DND-41 (cell line): ENCODE data around the gene KCNT1.
A peak's percentile ranks its signal among the peaks of the same experiment; 100 is the strongest.

Source experiments
- ATAC-seq: fragments of 200-7000 bp; cut with Tn5 transposase; 3 replicates; pipeline ENCODE4 v1.9.1; 2021; ENCODE audit warnings: low read depth; ENCODE audit not compliant: insufficient read depth
- DNase-seq: peaks from one replicate; pipeline ENCODE4 v3.0.0-alpha.2; 2020
- H2AFZ ChIP-seq: 2 replicates; pipeline ENCODE4 v1.6.0; 2012; ENCODE audit warnings: low read depth, low read length
- H3K27ac ChIP-seq: 2 replicates; pipeline ENCODE4 v1.5.1; 2012; ENCODE audit warnings: low read length, inconsistent platforms
- H3K27me3 ChIP-seq: fragments of 200-600 bp; sonication (generic); 2 replicates; pipeline ENCODE4 v1.6.0; 2012; ENCODE audit warnings: low read length, mild to moderate bottlenecking, inconsistent platforms; ENCODE audit not compliant: insufficient read depth, poor library complexity
- H3K36me3 ChIP-seq: 2 replicates; pipeline ENCODE4 v1.5.1; 2012; ENCODE audit warnings: low read length, inconsistent platforms; ENCODE audit not compliant: insufficient read depth
- H3K4me1 ChIP-seq: 2 replicates; pipeline ENCODE4 v1.5.1; 2012; ENCODE audit warnings: mild to moderate bottlenecking, low read length; ENCODE audit not compliant: insufficient read depth
- H3K4me2 ChIP-seq: 2 replicates; pipeline ENCODE4 v1.6.0; 2012; ENCODE audit warnings: mild to moderate bottlenecking, moderate library complexity, low read length, inconsistent platforms; ENCODE audit not compliant: insufficient read depth
- H3K4me3 ChIP-seq, 2 experiments: fragments of 200-600 bp in 1 of 2; shearing (Covaris generic) in 1 of 2; 2 replicates each; pipeline ENCODE4 v1.5.1; 2012 to 2016; ENCODE audit warnings: inconsistent platforms in 2 of 2, low read length in 2 of 2, mild to moderate bottlenecking in 2 of 2, low read depth in 1 of 2, moderate library complexity in 1 of 2
- H3K79me2 ChIP-seq: 2 replicates; pipeline ENCODE4 v1.6.0; 2012; ENCODE audit warnings: low read length, inconsistent platforms; ENCODE audit not compliant: insufficient read depth
- H3K9ac ChIP-seq: 2 replicates; pipeline ENCODE4 v1.6.0; 2012; ENCODE audit warnings: low read depth, mild to moderate bottlenecking, inconsistent platforms, low read length, moderate library complexity
- H3K9me3 ChIP-seq: 2 replicates; pipeline ENCODE4 v1.5.1; 2012; ENCODE audit warnings: low read length, moderate library complexity, mild to moderate bottlenecking, inconsistent platforms; ENCODE audit not compliant: insufficient read depth, severe bottlenecking
- H4K20me1 ChIP-seq: 2 replicates; pipeline ENCODE4 v1.6.0; 2012; ENCODE audit warnings: low read length; ENCODE audit not compliant: insufficient read depth
- CTCF ChIP-seq: IDR thresholded peaks from 2 replicates; pipeline ENCODE4 v1.5.1; 2012; ENCODE audit warnings: borderline replicate concordance, low read length, moderate library complexity, mild to moderate bottlenecking; ENCODE audit not compliant: poor library complexity, severe bottlenecking; ENCODE audit errors: extremely low read depth
- EZH2 ChIP-seq: IDR thresholded peaks from 3 replicates; pipeline ENCODE4 v1.6.1; 2012; ENCODE audit warnings: borderline replicate concordance, low read depth, mild to moderate bottlenecking, moderate library complexity, low read length, inconsistent platforms; ENCODE audit not compliant: severe bottlenecking

KCNT1 gene

DNA sequence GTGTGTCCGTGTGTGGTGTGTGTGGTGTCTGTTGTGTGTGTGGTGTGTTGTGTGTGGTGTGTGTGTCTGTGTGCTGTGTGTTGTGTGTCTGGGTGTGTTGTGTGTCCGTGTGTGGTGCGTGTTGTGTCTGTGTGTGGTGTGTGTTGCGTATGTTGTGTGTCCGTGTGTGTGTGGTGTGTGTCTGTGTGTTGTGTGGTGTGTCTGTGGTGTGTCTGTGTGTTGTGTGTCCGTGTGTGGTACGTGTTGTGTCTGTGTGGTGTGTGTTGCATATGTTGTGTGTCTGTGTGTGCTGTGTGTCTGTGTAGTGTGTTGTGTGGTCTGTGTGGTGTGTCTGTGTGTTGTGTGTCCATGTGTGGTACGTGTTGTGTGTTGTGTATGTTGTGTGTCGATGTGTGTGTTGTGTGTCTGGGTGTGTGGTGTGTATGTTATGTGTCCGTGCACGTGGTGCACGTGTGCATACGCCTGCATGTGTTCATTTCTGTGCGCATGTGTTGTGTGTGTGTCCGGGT, 72.3 kb downstream of the KCNT1 start:
- Histone ChIP-seq H3K4me2 (no peak overlapping the region), H3K79me2 (no peaks in the 10 kb centered on the region), H4K20me1 (no peaks in the 10 kb centered on the region; the same call in 1 of the 2 replicates), H3K4me3 (no peak overlapping the region), H3K9me3 (no peaks in the 10 kb centered on the region), H3K27ac (no peak overlapping the region), H3K36me3 (no peaks in the 10 kb centered on the region), H3K27me3 (no peaks in the 10 kb centered on the region), H2AFZ (no peak overlapping the region), H3K9ac (no peak overlapping the region), H3K4me1 (no peaks in the 10 kb centered on the region)
- TF ChIP-seq CTCF (no peak), EZH2 (no peak)
- ATAC-seq = no peak
- DNase-seq = no peak

GRCh38 chr9:135774794-135775525, 73.0 kb downstream of the KCNT1 start:
- TF ChIP-seq EZH2 (no peak), CTCF (no peak)
- Histone ChIP-seq H3K79me2 (no peaks in the 10 kb centered on the region), H3K36me3 (no peaks in the 10 kb centered on the region), H3K4me2 (no peak overlapping the region), H3K4me3 (no peak overlapping the region), H3K9me3 (no peaks in the 10 kb centered on the region), H4K20me1 (no peaks in the 10 kb centered on the region; the same call in 1 of the 2 replicates), H3K4me1 (no peaks in the 10 kb centered on the region), H3K9ac (no peak overlapping the region), H3K27me3 (no peaks in the 10 kb centered on the region), H2AFZ (no peak overlapping the region), H3K27ac (no peak overlapping the region)
- peak; percentile 24; the same call in 1 of the 3 replicates for ATAC-seq
- DNase-seq = no peak

DNA sequence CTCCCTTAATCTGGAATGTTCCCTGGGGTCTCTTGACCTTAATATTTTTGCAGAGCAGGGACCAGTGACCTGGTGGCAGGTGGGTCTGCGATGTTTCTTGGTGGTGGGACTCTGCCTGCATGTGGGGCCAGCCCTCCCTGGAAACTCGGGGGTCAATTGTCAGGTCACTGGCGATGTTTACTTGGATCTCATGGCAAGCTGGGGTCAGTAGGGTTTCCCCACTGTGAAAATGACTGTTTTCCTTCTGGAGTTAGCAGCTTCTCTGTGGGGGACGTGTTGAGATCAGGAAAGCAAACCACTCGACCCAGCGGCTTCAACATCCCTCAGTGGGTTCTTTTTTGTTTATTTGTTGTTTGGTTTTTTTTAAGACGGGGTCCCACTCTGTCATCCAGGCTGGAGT, 73.9 kb downstream of the KCNT1 start:
- H3K9me3 ChIP-seq = no peaks in the 10 kb centered on the region
- H3K27ac ChIP-seq = no peak overlapping the region
- H3K4me3 ChIP-seq = no peak overlapping the region
- no peaks in the 10 kb centered on the region for H3K4me1 ChIP-seq
- no peaks in the 10 kb centered on the region for H3K36me3 ChIP-seq
- ATAC-seq = no peak
- no peak overlapping the region for H3K4me2 ChIP-seq
- no peak overlapping the region for H2AFZ ChIP-seq
- H4K20me1 ChIP-seq = no peaks in the 10 kb centered on the region; the same call in 1 of the 2 replicates
- no peaks in the 10 kb centered on the region for H3K27me3 ChIP-seq
- H3K9ac ChIP-seq = no peak overlapping the region
- TF ChIP-seq CTCF = no peak
- no peak for TF ChIP-seq EZH2
- H3K79me2 ChIP-seq = no peaks in the 10 kb centered on the region
- no peak for DNase-seq
